ENCODE results near the gene KIRREL3. TPM values are rescaled to one million over a fixed set of nuclear protein-coding genes. Genes with fewer than 3 reads are reported as not detected.
A peak's percentile ranks its signal among the peaks of the same experiment; 100 is the strongest.

Gene KIRREL3
- total RNA-seq, 1 donor, result 0.45 TPM

- peak overlapping the region; percentile 66 for H3K4me3 ChIP-seq (ENCODE audit: low read depth, low read length)
- TF ChIP-seq CTCF (IDR thresholded peaks at IDR 0.05; ENCODE audit: insufficient read depth, low read length), result no peak
- DNase-seq (ENCODE audit: low read depth), result no peak
Measured at GRCh38 chr11:127000981-127001380, 411 bp upstream of the KIRREL3 start.

GRCh38 chr11:126999366-126999765 is 1.2 kb downstream of the KIRREL3 start:
- no peak for TF ChIP-seq CTCF (IDR thresholded peaks at IDR 0.05; ENCODE audit: insufficient read depth, low read length)
- H3K4me3 ChIP-seq (ENCODE audit: low read depth, low read length), result no peak overlapping the region
- DNase-seq (ENCODE audit: low read depth), result no peak

GRCh38 chr11:126997641-126998040 is 2.9 kb downstream of the KIRREL3 start:
- no peak overlapping the region for H3K4me3 ChIP-seq (ENCODE audit: low read depth, low read length)
- TF ChIP-seq CTCF (IDR thresholded peaks at IDR 0.05; ENCODE audit: insufficient read depth, low read length), result no peak
- DNase-seq (ENCODE audit: low read depth), result no peak

- no peak overlapping the region for H3K4me3 ChIP-seq (ENCODE audit: low read depth, low read length)
- no peak for TF ChIP-seq CTCF (IDR thresholded peaks at IDR 0.05; ENCODE audit: insufficient read depth, low read length)
- no peak for DNase-seq (ENCODE audit: low read depth)
Measured at GRCh38 chr11:126997196-126997595, 3.4 kb downstream of the KIRREL3 start.

GRCh38 chr11:126996036-126996804 is 4.3 kb downstream of the KIRREL3 start:
- no peak for TF ChIP-seq CTCF (IDR thresholded peaks at IDR 0.05; ENCODE audit: insufficient read depth, low read length)
- no peak for DNase-seq (ENCODE audit: low read depth)
- no peak overlapping the region for H3K4me3 ChIP-seq (ENCODE audit: low read depth, low read length)

- TF ChIP-seq CTCF (IDR thresholded peaks at IDR 0.05; ENCODE audit: insufficient read depth, low read length), result no peak
- DNase-seq (ENCODE audit: low read depth), result no peak
- no peak overlapping the region for H3K4me3 ChIP-seq (ENCODE audit: low read depth, low read length)
Measured at GRCh38 chr11:126993599-126993998, 7.0 kb downstream of the KIRREL3 start.

- H3K4me3 ChIP-seq (ENCODE audit: low read depth, low read length), result no peak overlapping the region
- DNase-seq (ENCODE audit: low read depth), result peak; percentile 77
- TF ChIP-seq CTCF (IDR thresholded peaks at IDR 0.05; ENCODE audit: insufficient read depth, low read length), result no peak
Measured at GRCh38 chr11:126992804-126993111, 7.8 kb downstream of the KIRREL3 start.
